VCaP (cell line): ENCODE measurements around the gene BPTF.

Experiments used
- H3K27ac ChIP-seq: fragments of 450-650 bp; 2 replicates; pipeline ENCODE4 v1.5.1; 2017
- CTCF ChIP-seq: fragments of 450-650 bp; conservative IDR thresholded peaks from 2 replicates; pipeline ENCODE4 v1.5.1; 2017; ENCODE audit warnings: mild to moderate bottlenecking, moderate library complexity

Gene BPTF

GRCh38 chr17:67998466-67998865, 173.2 kb downstream of the BPTF start:
- H3K27ac ChIP-seq: no peak overlapping the region
- no peak for TF ChIP-seq CTCF

- TF ChIP-seq CTCF: no peak
- H3K27ac ChIP-seq: no peak overlapping the region
Measured at GRCh38 chr17:67999291-67999911, 174.1 kb downstream of the BPTF start.

GRCh38 chr17:68004201-68004600, 178.9 kb downstream of the BPTF start:
- no peak overlapping the region for H3K27ac ChIP-seq
- TF ChIP-seq CTCF: no peak

DNA sequence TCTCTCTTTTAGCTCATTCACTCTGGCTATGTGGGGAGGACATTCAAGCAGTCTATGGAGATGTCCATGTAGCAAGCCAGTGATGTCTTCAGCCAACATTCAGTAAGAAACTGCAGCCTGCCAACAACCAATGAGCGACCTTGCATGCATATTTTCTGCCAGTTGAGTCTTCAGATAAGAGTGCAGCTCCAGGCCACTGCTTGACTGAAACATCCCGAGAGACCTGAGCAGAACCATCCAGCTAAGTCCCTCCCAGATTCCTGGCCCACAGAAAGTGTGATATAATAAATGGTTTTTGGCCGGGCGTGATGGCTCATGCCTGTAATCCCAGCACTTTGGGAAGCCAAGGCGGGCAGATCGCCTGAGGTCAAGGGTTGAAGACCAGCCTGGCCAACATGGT, 181.5 kb downstream of the BPTF start:
- no peak for TF ChIP-seq CTCF
- no peak overlapping the region for H3K27ac ChIP-seq

DNA sequence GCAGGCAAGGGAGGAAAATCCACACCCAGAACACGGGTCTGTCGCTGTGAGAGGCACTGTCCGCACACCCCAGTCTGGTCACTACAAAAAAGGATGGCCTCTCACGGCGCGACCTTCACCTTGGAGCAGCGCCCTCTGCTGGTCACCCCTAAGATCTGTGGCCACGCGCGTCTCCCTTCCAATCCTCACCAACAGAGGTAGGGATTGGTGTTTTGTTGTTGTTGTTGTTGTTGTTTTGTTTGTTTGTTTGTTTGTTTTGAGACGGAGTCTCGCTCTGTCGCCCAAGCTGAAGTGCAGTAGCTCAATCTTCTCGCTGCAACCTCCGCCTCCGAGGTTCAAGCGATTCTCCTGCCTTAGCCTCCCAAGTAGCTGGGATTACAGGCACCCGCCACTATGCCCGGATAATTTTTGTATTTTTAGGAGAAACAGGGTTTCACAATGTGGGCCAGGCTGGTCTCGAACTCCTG, 185.9 kb downstream of the BPTF start:
- TF ChIP-seq CTCF: peak; percentile 49
- H3K27ac ChIP-seq: no peak overlapping the region

- TF ChIP-seq CTCF: no peak
- H3K27ac ChIP-seq: no peak overlapping the region
Measured at GRCh38 chr17:68013385-68013784, 188.1 kb downstream of the BPTF start.

DNA sequence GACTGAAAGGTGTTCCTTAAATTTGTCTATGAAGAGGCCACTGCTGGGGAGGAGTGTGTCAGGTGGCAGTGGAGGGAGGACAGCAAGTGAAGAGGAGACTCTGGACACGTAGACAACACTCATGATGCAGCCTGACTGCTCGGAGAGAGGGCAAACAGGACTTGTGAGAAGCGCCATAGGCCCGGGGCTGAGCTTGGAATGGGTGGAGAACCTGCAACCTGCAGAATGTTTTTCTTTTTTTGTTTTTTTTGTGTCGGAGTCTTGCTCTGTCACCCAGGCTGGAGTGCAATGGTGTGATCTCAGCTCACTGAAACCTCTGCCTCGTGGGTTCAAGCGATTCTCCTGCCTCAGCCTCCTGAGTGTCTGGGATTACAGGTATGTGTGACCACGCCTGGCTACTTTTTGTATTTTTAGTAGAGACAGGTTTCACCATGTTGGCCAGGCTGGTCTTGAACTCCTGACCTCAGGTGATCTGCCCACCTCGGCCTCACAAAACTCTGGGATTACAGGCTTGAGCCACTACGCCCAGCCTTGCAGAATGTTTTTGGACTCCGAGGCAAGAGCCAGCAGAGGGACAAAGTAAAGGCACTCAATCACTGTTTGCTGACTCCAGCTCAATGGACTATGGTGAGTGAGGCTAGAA, 189.9 kb downstream of the BPTF start:
- no peak overlapping the region for H3K27ac ChIP-seq
- no peak for TF ChIP-seq CTCF
